Transverse colon (tissue), 4 donors: ENCODE results near the gene OR10G4.

Source experiments
- CTCF ChIP-seq, 5 experiments: fragments of 200-600 bp in 3 of 5; fragments of 450-650 bp in 2 of 5; sonication (generic) in 3 of 5; IDR thresholded peaks; 1 replicate in 2 of 5; 2 replicates in 3 of 5; pipeline ENCODE4 v1.5.1; 2016 to 2017; ENCODE audit warnings: antibody characterized with exemption in 5 of 5, inconsistent platforms in 3 of 5, mild to moderate bottlenecking in 2 of 5, moderate library complexity in 1 of 5
- EP300 ChIP-seq: sonication (generic); formaldehyde crosslinking; IDR thresholded peaks from one replicate; pipeline ENCODE4 v1.6.1; 2017; ENCODE audit warnings: antibody characterized with exemption, low read depth
- POLR2A ChIP-seq: fragments of 450-650 bp; IDR thresholded peaks from one replicate; pipeline ENCODE4 v1.6.1; 2016; ENCODE audit warnings: antibody characterized with exemption, mild to moderate bottlenecking, moderate library complexity
- POLR2AphosphoS5 ChIP-seq, 3 donors: sonication (generic); formaldehyde crosslinking; IDR thresholded peaks; one replicate each; pipeline ENCODE4 v1.6.1; 2016; ENCODE audit warnings: antibody characterized with exemption in 3 of 3

GRCh38 chr11:124026498-124026897 is 13.7 kb downstream of the OR10G4 start, which contains the start of gene OR10G8:
- no peak for TF ChIP-seq POLR2A
- TF ChIP-seq CTCF (IDR thresholded peaks at IDR 0.05): no peak
- no peak for TF ChIP-seq EP300
- no peak for TF ChIP-seq POLR2AphosphoS5 (IDR thresholded peaks at IDR 0.05)
